HL-60/S4 treated with phorbol 12-myristate 13-acetate at 8.2 ng/mL for 4 days and 3 days (cell line): ENCODE measurements around the gene CBX8.

Experiments
- in situ Hi-C: fragments of 300-500 bp; cut with MboI; formaldehyde crosslinking; loops from 2 replicates; pipeline ENCODE4 v1.15.0; 2022; ENCODE audit warnings: low sequenced_read_pairs

CBX8 gene

DNA sequence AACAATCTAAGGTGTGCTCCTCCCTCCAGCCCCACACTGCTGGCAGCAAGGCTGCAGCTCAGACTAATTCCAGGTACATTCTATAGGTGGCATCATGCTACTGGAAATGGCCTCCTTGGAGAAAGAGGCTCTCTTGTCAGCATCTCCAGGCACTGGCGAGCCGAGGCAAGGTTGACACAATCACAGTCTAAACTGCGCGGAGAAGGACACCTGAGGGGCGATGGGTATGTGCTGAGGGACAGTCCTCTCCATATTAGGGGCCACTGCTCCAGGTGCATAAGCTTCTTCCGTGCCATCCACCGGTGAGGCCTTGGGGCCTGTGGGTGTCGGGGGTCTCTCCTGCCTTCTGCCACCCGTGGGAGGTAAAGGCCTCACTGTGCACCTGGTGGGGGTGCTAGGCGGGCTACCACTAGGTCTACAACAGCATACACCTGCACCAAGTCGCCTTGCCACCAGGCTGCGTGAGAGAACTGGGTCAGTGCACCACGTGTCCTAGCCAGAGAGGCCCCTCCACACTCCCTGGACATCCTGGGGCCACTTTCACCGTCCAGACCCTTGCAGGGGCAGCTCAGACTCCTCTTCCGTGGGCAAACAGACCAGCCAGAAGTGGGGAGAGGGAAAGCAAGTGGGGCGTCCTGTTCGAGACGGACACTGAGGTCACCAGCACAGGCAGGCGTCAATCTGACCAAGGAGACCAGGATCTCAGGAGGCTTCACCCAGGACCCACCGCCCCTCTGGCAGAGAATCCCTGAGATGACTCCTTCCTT lies 12.1 kb upstream of the CBX8 start:
- in situ Hi-C loops, result no loop called here

DNA sequence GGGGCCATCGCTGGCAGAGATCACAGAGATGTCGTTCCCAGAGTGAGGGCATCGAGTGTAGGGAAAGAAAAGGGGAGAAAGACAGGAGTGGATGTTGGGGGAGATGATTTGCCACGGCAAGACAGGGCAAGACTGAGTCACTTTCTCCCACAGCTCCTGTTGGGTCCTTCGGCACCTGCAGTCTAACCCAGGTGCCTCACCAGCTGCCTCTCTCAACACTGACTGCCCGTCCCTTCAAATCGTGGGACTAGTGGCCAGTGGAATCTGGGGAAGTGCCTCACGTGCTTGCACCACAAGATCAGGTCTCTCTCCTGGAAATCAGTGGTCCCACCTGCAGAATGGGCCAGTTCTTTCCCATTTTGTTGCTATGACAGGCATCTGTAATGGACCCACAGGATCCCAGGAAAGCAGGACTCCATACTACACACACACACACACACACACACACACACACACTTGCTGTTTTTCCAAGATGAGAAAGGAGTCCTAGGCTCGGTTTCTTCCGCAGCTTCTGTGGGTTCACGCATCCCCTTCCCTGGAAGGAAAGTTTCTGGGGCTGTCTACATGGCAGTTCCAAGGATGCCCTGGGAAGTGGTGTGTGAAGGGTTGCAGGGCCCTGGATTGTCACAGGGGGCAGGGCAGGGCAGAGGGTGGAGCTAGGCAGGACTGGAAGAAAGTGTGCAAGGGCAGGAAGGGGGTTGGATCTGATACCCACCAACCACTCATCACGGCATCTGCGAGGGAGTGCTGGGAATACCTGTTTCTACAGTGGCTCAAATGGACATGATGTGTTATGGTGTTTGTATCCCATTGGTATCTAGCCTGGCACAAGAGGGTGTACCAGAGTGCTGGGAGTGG lies 10.2 kb upstream of the CBX8 start:
- in situ Hi-C loops, result no loop called here

DNA sequence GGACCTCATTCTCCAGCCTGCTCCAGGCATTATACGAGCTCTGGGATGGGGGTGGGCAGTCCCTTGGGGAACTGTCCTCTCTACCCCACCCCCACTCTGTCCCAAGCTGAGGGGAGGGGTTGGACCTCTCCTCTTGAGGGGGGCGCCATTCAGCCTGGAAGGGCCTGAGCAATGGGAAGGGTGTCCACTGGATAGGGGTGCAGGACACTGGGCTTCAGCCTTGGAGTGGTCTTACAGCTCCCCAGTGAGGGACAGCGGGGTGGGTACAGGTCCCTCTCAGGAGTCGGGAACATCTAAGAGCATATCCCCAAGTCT lies 9.5 kb upstream of the CBX8 start:
- in situ Hi-C loops, result no loop called here

DNA sequence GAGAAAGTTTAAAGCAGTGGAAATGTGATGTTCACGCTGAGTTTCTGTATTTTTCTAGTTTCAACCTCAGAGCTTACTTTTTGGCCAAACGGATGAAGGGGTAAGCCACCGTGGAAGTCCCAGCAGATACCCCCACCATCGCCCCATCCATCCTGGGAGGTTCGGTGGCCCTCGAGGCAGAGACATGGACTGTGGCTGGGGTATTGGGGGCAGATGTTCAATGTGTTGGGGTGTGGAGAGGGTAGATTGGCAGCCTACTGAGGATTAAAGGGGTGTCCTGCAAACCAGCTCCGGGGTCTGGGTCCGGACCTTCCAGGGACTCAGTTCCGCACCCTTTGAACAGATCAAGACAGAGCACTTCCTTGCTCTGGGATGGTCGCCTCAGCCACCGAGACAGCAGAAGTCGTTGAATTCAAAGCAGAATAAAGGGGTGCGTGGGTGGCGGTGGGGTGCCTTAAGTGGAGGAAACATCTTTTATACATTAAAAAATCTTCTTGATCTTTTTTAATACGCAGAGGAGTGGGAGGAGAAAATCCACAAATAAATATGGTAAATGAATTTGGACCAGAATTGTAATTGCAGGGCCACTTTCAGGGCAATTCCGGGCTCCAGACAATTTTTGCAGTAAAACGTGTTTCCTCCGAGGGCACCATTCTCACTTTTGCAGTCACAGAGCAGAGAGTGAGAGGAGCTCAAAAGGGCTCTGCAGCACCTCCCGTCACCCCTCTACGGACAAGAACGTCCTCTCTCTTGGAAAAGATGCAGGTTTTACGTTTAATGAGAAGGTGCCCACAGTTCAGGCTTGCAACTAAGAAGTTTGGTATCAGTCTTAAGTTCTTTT lies 8.2 kb upstream of the CBX8 start:
- in situ Hi-C loops, result no loop called here

DNA sequence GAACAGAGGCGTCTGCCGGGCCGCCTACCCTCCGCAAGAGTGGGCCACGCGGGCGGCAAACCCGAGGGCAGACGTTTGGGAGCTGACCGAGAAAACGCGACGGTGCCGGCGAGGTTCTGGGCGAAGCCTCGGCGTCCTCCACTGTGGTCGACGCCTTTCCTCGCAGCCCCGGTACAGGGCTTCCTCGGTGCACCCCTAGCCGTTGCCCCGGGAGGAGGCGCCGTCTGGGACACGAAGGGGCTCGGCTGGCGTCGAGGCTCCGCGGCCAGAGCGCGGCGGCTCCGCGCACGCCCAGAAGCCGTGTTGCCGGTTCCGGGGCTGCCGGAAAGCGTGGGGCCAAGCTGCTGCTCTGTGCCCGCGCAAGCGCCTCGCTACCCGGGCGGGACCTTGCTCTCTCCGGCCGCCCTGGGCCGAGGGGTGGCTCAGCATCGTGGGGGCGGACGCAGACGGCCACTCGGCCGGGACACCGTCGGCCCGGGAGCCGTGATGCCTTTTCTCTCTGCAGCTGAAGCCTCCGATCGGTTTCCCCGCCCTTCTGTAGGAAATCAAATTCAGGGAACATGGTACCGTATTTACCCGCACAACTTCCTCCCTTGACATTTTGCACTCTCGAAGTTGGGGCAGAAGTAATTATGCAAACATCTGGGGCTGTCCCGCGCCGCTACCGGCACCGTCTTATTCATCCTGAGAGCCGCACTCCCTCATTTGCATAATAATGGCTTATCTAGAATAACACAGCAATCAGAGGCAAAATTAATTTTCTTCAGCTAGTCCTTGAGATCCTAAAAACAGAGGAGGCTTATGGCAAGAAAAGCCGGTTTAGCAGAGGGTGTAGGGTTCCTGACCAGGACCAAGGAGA lies 7.3 kb upstream of the CBX8 start:
- in situ Hi-C loops, result no loop called here

DNA sequence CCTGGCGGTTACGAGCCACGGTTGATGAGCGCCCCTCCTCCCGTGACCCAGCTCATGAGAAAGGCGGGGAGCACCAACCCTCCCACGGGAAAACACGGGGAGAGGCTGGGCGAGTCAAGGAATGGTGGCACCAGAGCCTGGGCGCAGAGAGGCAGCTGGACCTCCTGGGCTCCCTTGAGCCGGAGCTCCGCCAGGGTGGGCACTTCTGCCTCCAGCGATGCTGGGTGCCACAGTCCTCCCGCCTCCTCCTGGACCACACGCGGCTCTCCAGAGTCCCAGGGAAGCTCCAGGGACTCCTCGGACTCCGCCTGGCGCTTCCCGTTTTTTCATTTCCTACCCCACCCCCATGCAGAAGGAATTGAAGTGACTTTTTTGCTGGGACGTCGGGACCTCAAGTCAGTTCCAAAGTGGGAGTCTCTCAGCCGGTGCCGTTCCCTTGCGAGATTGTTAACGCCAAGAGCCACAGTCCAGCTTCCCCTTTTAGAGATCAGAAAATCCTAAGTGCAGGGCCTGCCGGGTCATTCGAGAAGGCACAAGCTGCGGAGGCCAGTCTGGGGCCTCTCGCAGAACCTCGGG lies 6.6 kb upstream of the CBX8 start:
- in situ Hi-C loops, result no loop called here

DNA sequence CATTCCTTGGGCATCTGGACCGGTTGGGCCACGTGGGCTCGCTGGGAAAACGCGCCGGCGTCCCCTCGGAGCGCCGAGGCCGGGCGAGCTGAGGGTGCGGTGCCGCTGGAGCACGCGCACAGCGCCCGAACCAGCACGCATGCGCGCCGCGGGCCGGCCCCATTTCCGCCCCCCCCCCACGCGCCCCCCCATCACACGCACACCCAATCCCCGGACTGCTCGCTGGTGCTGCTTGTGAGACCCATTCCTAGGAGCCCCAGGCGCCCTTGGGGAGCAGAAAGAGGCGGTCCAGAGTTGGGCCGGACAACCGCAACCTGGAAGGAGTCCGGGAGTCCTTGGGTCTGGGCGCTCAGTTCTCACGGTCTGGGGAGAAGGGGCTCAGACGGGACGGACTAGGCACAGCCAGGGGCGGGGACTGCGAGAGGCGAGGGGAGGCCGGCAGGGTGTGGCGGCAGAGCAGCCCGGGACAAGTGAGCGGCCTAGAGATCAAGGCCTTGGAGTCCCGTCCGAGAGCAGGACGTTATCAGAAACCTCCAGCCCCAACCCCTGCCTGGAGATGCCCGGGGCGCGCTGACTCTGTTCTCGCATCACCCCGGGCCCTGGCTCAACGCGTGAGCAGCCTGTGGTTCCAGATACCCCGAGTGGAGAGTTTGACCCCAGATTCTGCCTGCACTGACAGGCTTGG lies 6.0 kb upstream of the CBX8 start:
- in situ Hi-C loops, result no loop called here

DNA sequence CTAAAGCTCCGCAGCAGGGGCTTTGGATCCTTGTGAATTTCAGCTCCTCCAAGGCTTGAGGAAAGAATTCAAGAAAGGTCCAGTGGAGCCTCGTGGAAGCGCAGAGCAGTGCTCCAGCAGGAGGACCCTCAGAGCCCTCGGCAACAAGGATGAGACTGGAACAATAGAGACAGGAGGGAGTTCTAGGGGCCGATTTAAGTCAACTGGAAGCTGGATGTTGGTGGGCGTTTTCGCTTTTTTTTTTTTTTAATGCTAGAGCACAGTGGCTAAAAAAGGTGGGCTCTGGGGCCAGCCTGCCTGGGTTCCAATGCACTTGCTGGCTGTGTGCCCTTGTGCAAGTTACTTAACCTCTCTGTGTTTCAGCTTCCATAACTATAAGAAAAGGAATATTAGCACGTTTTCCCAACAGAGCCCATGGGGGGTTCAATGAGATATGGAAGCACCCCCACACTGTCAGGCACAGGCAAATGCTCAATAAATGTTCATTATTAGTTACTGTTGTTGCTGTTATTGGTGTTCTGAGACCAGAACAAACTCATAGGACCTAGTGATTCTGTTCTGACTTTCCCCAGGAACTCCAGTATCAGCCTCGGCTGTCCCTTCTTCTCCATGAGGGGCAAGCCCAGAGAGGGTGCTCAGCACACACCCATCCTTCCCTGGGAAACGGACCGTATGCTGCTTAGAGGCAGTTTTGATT lies 5.3 kb upstream of the CBX8 start:
- in situ Hi-C loops, result no loop called here

DNA sequence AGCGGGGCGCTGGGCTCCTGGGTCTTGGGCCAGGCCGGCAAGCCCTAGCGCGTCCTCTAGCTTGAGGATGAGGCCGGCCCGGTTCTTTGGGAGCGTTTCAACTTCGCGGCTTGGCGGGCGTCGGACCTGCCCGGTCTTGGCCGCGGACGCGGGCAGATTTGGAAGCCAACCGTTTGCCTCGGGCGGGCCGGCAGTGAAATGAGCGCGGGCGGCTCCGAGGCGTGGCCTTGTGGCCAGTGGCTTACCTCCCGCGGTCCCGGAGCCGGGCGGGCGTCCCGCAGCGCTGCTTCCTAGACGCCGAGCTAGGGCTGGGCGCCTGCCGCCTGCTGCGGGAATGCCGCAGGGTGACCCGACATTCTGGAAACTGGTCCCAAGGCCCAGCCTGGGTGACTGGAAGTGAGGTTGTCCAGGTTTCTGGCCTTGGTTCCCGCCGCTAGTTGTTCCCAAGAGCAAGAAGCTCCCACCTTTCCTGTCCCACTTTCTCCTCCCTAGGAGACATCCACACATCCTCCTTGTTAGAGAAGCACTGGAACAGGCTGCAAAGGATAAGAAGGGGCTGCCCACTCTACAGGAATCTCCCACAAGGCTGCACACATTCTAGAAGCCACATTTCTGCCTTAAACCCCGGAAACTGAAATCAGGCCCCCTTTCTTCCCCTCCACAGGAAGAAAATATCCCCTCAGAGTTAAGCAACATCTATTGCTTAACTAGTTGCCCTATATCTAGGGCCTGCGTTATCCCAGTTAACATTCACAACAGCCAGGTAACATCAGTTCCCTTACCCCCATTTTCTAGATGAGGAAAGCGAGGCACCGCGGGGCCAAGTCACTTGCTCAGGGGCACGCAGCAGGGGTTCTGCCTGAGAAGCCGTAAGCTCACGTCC lies 4.5 kb upstream of the CBX8 start:
- in situ Hi-C loops, result no loop called here

DNA sequence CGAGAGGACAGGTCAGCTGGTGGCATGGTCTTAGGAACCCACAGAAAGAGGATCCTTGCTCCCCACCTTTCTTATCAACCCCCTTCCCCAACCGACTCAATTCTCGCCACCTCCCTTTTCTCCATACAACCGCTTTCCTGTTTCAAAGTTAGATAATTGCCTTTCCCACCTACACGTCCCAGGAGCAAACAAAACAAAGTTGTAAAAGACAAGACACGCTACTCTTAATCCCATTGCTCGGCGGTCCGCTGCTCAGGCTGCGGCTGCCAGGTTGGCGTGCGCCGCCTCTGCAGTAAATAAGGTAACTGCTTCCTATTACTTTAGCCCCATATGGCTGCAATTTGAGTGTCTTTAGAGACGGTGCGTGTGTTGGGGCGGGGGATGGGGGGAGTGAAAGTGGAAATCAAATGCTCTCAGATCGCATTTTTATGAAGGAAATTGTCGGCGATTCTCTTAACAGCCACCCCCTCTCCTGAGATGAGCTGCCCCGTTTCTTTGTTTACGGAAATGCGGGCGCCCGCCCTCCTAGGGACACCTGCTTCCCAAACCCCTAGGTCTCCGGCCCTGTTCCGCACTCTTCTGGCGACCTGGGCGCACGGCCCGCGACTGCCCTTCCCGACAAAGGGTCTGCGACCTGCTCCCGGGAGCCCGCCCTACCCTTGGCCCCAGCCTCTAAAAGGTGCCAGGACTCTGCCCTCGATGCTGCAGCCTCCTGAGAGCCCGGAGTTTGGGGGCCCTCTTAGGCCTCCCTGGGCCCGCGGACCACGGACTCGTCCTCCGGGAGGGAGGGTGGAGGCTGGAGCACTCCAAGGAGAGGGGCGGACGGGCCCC lies 3.7 kb upstream of the CBX8 start:
- in situ Hi-C loops, result no loop called here

DNA sequence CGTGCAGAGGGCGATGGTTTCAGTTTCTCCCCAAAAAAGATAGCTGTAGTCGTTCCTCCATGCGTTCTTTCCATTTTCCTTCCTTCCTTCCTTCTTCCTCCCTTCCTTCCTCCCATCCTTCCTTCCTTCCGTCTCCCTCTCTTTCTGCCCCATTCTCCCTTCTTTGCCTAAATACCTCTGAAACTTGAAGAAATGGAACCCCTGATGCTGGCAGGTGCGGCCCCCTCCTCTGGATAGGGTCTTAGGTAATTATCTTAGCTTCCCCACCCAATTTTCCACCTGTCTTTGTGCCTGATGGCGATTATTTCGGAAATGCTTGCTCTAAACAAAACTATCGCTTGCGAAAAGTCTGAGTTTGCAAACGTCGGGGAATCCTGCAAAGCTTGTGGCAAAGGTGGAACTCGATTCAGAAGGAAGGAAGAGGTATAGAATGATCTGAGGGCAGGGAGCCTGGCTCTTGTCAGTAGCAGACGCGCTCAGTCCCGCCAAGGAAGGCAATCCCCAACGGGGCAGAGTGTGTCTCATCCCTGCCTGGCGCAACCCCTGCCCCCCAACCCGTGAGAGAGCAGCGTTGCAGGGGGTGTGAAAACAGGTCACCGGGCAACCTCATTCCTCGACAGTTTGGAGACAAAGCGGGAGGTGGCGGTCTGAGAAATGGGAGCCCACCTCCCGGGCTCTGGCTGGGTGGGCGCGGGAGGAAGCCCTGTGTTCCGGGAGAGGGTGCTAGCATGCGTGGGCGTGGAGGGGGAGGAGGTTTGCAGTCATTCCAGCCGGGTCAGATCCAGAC lies 2.9 kb upstream of the CBX8 start:
- in situ Hi-C loops, result no loop called here

DNA sequence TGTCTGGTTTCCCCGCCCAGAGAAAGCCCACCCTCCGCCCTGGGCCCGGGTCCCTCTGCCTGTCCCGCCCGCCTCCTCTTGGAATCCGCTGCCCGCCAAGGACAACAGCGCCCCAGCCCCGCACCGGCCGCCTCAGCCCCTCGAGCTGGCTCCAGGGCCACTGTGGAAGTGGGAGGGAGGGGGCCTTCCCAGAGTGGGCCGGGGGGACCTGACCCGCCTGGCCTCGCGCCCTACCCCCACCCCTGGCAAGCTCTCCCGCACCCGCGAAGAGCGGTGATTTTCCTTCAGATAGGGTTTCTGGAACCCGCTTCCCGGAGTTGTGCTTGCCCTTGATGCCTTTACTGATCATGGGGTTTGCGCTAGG lies 2.3 kb upstream of the CBX8 start:
- in situ Hi-C loops, result no loop called here

DNA sequence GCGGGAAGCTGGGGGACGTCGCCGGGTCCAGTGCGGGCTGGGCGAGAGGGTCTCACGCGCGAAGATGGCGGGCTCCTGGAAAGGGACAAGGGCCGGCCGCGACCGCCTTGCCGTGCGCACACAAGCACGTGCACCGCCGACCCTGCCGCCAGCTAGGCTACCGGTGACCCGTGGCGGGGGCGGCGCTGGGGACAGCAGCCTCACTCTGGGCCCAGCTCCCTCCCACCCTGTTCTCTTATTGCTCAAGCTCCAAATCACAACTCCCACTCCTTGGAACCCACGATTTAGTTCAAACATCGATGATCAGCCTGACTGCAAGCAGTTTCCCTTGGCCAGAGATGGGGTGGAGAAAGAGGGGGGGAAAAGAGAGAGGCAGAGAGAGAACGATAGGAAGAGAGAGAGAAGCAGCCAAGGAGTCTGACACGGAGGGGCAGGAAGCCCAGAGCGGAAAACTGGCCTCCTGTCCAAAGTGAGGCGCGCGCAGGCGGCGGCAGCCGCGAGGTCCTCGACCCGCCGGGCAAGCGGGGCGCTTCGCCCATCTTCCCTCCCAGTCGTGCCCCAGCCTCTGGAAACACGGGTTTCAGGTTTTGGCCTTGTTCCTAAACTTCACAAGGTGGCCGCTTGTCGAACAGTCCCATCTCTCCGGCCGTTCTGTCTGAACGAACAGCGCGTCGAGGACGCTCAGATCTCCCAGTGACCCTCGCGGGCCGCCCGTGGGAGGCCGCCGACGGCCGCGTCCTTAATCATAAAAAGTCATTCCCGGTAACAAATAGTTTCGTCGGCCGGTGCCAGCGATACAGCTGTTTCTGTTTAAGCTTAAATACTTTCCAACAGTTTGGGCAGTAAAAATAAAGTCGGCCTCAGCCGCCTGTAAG lies 1.7 kb upstream of the CBX8 start:
- in situ Hi-C loops, result no loop called here

DNA sequence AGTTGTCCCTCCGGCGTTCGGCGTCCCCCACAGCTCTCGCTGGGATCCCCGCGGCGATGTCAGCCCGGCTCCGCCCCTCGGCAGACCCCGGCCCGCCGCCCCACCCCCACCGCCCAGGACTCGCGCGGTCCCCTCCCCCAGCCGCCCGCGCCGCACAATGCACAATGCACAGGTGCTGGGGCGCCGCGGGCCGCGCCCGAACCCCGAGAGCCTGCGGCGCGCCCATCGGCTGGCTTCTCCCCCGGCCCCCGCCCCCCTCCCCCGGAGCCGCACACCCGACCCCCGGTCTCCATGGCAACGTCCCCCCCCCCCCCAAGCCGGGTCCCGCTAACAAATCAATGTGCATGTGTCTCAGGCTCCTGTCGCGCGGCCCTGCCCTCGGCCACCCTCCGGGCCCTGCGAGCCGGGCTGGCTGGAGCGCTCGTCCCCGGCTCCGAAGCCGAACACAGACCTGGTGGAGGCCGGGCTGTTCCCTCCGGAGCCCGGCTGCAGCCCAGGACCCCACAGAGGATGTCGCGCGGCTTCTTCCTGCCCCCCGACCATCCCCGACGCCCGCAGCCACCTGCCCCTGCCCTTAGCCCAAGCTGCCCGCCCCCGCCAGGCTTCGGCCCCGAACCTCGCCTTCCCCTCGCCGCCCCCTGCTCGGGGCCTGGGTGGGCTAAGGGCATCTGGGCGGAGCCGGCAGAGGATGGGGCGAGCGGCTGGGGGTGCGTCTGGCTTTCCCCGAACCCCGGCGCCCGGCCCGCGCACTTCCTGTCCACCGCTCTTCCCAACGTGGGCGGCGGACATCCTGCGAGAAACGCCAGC lies 818 bp upstream of the CBX8 start:
- in situ Hi-C loops, result no loop called here

DNA sequence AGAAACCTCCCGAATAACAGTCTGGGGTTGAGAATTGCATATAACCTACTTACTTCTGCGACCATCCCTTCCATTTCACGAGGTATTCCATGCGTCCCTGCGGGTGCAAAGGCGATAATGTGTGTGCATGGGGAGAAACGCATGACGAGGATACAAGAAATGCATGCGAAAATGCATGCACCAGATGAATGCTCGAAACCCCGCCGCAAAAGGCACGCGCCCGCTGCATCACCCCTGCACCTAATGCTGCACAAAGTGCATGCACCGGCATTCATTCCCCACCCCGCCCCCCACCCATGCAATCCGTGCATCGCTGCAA lies 474 bp downstream of the CBX8 start:
- in situ Hi-C loops, result no loop called here
